HG03280 (cell line): ENCODE results near the gene ZDHHC8.

ENCODE experiments used
- ATAC-seq: cut with Tn5 transposase; IDR thresholded peaks from one replicate; pipeline ENCODE4 v1.9.1; 2021; ENCODE audit warnings: mild to moderate bottlenecking, moderate library complexity; ENCODE audit not compliant: unreplicated experiment

ZDHHC8 gene

DNA sequence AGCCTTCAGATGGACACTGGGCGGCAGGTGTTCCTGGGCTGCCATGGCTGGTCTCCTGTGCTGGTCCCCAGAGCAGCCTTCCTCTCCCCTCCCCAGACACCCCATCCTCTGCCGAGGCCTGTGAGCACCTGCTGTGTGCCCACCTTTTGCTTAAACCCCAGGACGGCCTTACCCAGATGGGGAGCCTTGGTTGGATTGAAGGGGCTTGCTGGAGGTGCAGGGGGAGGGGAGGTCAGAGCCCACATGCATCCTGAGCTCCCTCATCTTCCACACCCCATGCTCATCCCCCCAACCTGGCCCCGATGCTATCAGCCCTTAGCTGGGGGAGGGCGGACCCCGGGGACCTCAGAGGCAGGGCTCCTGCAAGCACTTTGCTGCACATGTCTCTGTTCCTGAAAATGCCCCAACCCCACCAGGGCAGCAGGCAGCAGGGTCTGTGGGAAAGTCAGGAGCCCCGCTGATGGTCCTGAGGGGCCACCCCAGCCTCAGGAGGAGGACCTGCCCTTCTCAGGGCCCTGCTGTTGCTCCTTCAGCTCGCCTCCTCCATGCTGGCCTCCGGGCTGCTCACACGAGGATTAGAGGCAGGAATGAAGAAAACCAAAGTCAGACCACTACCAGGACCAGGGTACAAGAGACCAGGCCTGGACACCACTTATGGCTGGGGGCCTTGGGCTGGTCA is 60.8 kb downstream of the ZDHHC8 start:
- no peak for ATAC-seq

DNA sequence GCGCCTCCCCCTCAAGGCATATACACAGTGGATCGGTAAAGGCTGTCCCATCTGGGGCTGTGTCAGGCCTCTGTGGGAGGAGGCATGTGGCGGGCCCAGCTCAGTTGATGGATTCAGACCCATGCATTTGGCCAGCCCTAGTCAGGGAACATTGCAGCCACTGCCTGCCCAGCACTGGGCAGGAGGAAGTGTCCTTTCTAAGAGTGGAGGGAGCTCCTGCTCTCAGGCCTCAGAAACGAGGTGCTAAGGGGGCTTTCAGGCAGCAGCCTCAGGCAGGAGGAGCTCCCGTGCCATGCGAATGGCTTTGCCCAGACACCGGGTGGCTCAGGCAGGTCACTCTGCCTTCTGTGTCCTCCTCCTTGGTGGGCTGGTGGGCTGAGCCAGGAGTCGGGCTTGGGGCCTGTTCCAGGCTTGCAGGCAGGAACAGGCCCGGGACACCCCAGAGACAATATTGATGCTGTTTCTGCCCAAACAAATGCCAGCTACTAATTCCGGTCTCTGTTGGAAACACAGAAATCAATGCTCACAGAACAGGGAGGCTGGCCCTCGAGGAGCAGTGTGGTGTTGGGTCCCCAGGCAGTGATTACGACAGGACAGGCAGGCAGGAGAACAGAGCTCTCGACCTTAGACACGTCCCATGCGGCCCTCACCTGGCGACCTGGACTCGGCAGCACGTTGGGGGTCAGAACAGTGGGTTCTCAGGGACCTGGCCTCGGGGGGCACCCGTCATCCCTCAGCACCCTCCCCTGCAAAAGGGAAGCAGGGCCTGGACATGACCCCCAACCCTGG is 61.6 kb downstream of the ZDHHC8 start:
- no peak for ATAC-seq

DNA sequence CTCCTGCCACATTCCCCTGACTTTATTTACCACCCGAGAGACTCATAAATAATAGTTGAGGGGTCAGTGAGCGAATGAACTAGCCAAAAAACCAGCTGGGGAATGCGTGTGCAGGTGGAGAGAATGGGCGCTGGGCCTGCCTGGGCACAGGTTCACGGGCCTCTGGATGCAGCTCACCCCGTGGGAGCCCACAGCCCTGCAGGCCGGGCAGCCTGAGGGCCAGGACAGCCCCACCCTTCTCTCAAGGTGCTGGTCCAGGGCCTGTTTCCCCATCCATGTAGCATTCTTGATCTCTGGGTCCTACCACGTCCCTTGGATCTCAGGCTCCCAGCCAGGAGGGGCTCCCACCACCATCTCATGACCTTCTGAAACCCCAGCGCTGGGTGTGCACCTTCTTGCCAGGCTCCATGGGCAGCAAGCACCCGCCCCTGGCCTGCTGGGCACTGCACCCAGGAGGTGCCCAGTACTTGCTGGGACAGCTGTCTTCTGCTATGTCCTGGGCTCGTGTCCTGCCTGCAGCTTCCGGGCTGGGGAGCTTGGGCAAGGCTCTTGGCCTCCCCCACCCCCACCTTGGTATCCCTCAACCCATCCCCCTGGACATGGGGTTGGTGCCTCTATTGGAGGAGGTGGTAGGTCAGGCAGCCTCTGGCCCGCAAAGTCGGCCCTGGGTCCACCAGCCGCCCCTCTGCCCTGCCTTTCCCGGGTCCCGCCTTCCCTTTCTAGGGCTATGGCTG is 62.3 kb downstream of the ZDHHC8 start:
- no peak for ATAC-seq

DNA sequence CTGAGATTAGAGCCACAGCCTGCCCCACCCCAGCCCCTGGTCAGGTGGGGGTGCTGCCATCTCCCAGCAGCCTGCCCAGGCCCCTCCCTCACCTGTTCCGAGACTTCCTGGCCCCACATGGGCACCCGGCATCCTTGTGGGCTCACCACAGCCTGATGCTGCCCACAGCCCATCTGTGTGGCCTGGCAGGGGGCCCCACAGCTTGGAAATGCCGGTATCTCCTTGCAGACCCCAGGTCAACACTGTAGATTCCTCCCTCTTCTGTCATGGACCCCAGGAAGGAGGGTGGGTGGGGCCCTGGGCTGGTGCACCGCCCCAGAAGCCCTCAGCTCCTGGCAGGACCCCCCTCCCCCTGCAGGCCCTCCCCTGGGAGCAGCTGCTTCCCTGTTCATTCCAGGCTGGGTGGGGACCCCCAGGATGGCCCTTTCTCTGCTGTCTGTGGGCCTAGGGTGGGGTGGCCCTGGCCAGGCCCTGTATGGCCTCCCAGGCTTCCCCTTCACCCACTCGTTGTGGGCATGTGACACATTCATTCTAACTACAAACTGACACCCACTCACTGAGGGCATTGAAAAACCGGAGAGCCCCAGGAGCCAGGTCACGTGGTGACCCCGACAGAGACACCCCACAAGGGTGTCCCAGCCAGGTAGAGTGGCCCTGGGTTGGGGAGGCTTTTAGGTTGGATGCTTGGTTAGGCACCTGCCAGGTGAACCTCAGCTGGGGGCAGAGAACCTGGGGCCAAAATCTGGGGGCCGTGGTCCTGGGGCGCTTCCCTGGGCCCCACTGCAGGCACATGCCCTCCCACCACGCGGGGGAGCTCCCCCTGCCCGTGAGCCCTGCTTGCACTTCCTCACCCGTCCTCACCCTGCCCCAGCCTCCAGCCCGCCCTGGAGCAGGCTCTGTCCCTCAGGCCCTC is 63.3 kb downstream of the ZDHHC8 start:
- no peak for ATAC-seq

GRCh38 chr22:20196094-20196842 is 64.7 kb downstream of the ZDHHC8 start:
- no peak for ATAC-seq
